Dendritic cell treated with granulocyte-macrophage colony-stimulating factor and Interleukin-4, amounts not matched to agents 40 ng/mL and 50 ng/mL, for 4 days (primary cell): ENCODE measurements around the gene NFKBIL1.
"Not testable (repeated sequence)": the region's sequence is repeated elsewhere in the genome, so short reads cannot be mapped to it uniquely, and the experiment has no call there.

Experiments
- H3K27ac Mint-ChIP-seq: one replicate; pipeline ENCODE4 v1.8.0; 2022; ENCODE audit warnings: mild to moderate bottlenecking, mixed read lengths
- H3K27me3 Mint-ChIP-seq: one replicate; pipeline ENCODE4 v1.8.0; 2022; ENCODE audit warnings: mild to moderate bottlenecking, mixed read lengths
- H3K36me3 Mint-ChIP-seq: one replicate; pipeline ENCODE4 v1.8.0; 2022; ENCODE audit warnings: low read depth, mixed read lengths
- H3K4me1 Mint-ChIP-seq: one replicate; pipeline ENCODE4 v1.8.0; 2022; ENCODE audit warnings: low read depth, mixed read lengths
- H3K4me3 Mint-ChIP-seq: one replicate; pipeline ENCODE4 v1.8.0; 2022; ENCODE audit warnings: mild to moderate bottlenecking, moderate library complexity, mixed read lengths
- H3K9me3 Mint-ChIP-seq: one replicate; pipeline ENCODE4 v1.8.0; 2022; ENCODE audit warnings: mixed read lengths
- intact Hi-C: fragments of 100-400 bp; cut with micrococcal nuclease; formaldehyde crosslinking; loops from one replicate; pipeline ENCODE4 v1.15.0; 2022

NFKBIL1 gene

DNA sequence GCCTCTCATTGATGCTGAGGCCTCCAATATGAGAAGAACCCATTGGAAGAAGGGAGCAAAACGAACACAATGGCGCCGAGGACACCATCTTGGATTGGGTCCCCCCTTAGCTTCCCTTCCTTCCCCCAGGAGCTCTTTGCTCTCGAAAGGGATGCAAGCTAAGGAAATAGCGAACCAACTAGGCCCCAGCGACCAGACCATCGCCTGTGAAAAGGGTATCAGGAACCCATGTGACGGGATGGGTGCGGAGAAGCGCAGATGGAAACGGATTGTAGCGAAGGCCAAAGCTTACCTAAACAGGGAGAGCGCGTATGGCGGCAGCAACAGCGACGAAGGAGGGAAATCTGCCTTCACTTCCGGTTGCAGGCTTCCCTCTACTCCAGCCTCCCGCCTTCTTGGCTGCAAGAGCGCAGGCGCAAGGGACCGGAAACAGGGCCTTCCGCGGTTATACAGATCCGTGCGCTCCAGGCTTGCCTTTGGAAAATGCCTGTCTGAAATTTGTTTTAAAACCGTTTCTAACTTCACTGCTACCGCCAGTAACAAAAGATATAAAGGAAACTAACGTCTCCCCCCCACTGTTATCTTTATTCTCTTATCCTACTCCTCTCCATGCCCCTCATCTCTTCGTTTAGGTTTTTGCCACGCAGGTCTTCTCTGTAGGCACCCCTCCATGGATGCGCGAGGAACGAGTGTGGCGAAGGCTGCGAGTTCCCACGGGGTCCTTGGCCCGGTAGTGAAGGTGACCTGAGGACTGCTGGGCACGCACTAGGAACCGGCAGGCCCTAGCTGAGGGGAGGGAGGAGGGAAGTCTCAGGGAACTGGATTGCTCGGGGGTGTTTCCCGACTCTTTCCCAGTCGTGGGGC is 5.5 kb upstream of the NFKBIL1 start, which contains the start of gene DDX39B:
TSS of gene DDX39B (minus strand) at position 346 of the 864 bp plus-strand sequence. CDS start 1,471 bp downstream, outside the sequence.
- no peaks in the 10 kb centered on the region for H3K27me3 Mint-ChIP-seq
- peak within 1 kb of the TSS; percentile 86 for H3K4me3 Mint-ChIP-seq
- intact Hi-C loops: loop anchor here (5.0 kb wide), 1 partner anchor 125 kb away; the partner anchor contains the start of genes CSNK2B and LY6G5B
- peaks cover 50% of the 10 kb centered on the region for H3K36me3 Mint-ChIP-seq
- peak within 1 kb of the TSS; percentile 91 for H3K27ac Mint-ChIP-seq
- H3K4me1 Mint-ChIP-seq: peaks cover 40% of the 10 kb centered on the region
- no peaks in the 10 kb centered on the region for H3K9me3 Mint-ChIP-seq

DNA sequence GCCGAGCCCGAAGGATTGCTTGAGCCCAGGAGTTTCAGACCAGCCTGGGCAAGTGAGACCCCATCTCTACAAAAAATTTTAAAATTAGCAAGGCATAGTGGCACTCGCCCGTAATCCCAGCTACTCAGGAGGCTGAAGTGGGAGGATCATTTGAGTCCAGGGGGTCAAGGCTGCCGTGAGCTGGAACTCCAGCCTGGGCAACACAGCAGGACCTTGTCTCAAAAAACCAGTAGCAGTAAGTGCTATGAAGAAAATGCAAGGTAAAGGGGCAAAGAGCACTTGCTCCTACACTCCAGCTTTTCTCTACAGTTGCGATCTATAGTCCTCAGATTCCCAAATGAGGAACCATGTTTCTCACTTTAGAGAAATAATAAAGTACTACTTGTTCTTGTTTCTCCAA is 3.8 kb upstream of the NFKBIL1 start:
- Mint-ChIP-seq H3K4me3 (no peak overlapping the region), H3K27me3 (no peaks in the 10 kb centered on the region), H3K9me3 (no peaks in the 10 kb centered on the region), H3K4me1 (peaks cover 48% of the 10 kb centered on the region), H3K36me3 (peaks cover 33% of the 10 kb centered on the region), H3K27ac (no peak overlapping the region)
- intact Hi-C loops: loop anchor here (5.0 kb wide), 1 partner anchor 124 kb away; the partner anchor contains the start of genes CSNK2B and LY6G5B

DNA sequence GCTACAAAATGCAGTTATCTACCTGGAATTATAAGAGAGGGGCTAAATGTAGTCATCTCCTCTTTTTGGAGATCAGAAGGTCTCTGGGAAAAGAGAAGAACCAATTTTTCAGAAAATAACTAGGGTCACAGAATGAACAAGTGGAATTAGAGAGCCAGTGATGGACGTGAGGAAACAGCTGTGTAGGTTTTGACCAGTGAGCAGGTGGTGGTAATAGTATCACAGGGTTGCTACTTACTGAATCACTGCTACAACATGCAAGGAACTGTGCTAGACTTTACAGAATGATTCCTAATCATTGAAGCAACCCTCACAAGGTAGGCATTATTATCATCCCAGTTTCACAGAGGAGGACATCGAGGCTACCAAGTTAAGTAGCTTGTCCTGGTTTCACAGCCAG is 2.7 kb upstream of the NFKBIL1 start:
- H3K27me3 Mint-ChIP-seq: no peaks in the 10 kb centered on the region
- H3K36me3 Mint-ChIP-seq: peaks cover 29% of the 10 kb centered on the region
- no peak overlapping the region for H3K27ac Mint-ChIP-seq
- H3K4me1 Mint-ChIP-seq: peaks cover 45% of the 10 kb centered on the region
- H3K9me3 Mint-ChIP-seq: no peaks in the 10 kb centered on the region
- no peak overlapping the region for H3K4me3 Mint-ChIP-seq
- intact Hi-C loops: loop anchor here (5.0 kb wide), 2 partner anchors 123 to 288 kb away; partner anchors contain the start of genes CSNK2B and LY6G5B

DNA sequence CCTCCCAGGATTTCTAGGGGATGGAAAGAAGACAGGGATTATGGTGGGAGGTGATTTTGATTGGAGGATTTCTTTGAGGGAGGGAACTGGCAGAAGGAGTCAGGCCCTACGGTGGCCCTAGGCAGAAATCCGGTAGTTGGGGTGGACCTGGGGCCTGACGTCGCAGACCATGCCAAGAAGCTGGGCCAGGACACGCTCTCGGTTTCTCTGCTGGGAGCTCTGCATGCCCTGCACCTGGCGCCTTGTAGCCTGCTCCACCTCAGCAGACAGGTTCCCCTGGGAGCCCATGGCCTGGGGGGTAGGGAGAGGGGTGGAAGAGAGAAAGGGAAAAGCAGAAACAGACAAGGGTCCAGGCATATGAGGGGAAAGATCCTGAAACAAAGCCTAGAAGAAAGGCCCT is 2.1 kb upstream of the NFKBIL1 start:
- no peaks in the 10 kb centered on the region for H3K9me3 Mint-ChIP-seq
- intact Hi-C loops: loop anchor here (5.0 kb wide), 1 partner anchor 287 kb away; no protein-coding TSS in a partner anchor
- peaks cover 29% of the 10 kb centered on the region for H3K36me3 Mint-ChIP-seq
- H3K27me3 Mint-ChIP-seq: no peaks in the 10 kb centered on the region
- no peak overlapping the region for H3K4me3 Mint-ChIP-seq
- H3K4me1 Mint-ChIP-seq: peaks cover 39% of the 10 kb centered on the region
- H3K27ac Mint-ChIP-seq: no peak overlapping the region

DNA sequence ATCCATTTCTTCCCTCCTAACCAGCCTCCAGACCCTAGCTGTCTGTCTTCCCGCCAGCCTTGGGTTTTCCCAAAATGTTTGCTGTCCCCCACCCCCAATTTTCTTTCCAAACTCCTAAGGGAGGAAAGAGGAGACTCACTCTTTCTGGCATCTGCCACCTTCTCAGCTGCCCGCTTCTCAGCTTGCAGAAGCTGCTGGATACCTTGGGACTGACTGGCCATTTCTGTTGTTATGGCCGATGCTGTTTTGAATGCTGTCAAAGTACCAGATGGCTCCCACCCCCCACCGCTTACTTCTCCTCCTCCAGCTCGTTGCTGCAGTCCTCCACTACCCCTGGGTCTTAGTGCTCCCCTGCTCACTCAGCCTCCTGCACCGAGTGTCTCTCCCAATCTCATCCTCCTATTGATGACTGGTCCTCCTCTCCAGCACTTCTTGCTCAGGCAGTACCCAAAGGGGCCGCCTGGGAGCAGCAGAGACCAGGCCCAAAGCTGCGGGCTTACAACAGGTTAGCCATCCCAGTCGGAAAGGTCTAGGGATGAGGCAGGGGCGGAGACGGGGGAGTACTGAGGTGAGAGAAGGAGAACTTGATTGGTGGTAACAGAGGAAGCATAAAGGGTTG is 960 bp upstream of the NFKBIL1 start, which contains the start of gene ATP6V1G2:
TSS of gene ATP6V1G2 (minus strand) at position 270 of the 619 bp plus-strand sequence. CDS start at position 221, 49 bp downstream.
- intact Hi-C loops: loop anchor here (2.0 to 5.0 kb wide), 2 partner anchors 52 to 286 kb away; no protein-coding TSS in a partner anchor
- no peaks in the 10 kb centered on the region for H3K9me3 Mint-ChIP-seq
- peak within 1 kb of the TSS; percentile 80 for H3K27ac Mint-ChIP-seq
- peak within 1 kb of the TSS; percentile 77 for H3K4me3 Mint-ChIP-seq
- H3K4me1 Mint-ChIP-seq: peaks cover 34% of the 10 kb centered on the region
- H3K36me3 Mint-ChIP-seq: peaks cover 29% of the 10 kb centered on the region
- no peaks in the 10 kb centered on the region for H3K27me3 Mint-ChIP-seq

GRCh38 chr6:31547727-31548543 is 527 bp downstream of the NFKBIL1 start:
- Mint-ChIP-seq H3K27ac (peak overlapping the region; percentile 80), H3K9me3 (no peaks in the 10 kb centered on the region), H3K27me3 (no peaks in the 10 kb centered on the region), H3K4me1 (peaks cover 34% of the 10 kb centered on the region), H3K4me3 (peak overlapping the region; percentile 77), H3K36me3 (peaks cover 31% of the 10 kb centered on the region)
- intact Hi-C loops: loop anchor here (2.0 to 5.0 kb wide), 2 partner anchors 53 to 284 kb away; no protein-coding TSS in a partner anchor

- Mint-ChIP-seq H3K9me3 (no peaks in the 10 kb centered on the region), H3K27ac (peak overlapping the region; percentile 80), H3K27me3 (no peaks in the 10 kb centered on the region), H3K4me3 (peak overlapping the region; percentile 77), H3K4me1 (peaks cover 34% of the 10 kb centered on the region), H3K36me3 (peaks cover 37% of the 10 kb centered on the region)
- intact Hi-C loops: loop anchor here (5.0 kb wide), 1 partner anchor 284 kb away; no protein-coding TSS in a partner anchor
Observed at GRCh38 chr6:31548544-31548873, 1.1 kb downstream of the NFKBIL1 start.

GRCh38 chr6:31551371-31551770 is 4.0 kb downstream of the NFKBIL1 start:
- not testable (repeated sequence) for H3K9me3 Mint-ChIP-seq, H3K27me3 Mint-ChIP-seq, H3K4me3 Mint-ChIP-seq
- Mint-ChIP-seq H3K27ac (peak overlapping the region; percentile 41), H3K36me3 (peaks cover 47% of the 10 kb centered on the region), H3K4me1 (peaks cover 30% of the 10 kb centered on the region)
- intact Hi-C loops: loop anchor here (1.0 kb wide), 1 partner anchor 47 kb away; no protein-coding TSS in a partner anchor

- H3K27ac Mint-ChIP-seq: no peak overlapping the region
- no peaks in the 10 kb centered on the region for H3K27me3 Mint-ChIP-seq
- peaks cover 47% of the 10 kb centered on the region for H3K36me3 Mint-ChIP-seq
- H3K9me3 Mint-ChIP-seq: no peaks in the 10 kb centered on the region
- H3K4me1 Mint-ChIP-seq: peaks cover 51% of the 10 kb centered on the region
- intact Hi-C loops: no loop called here
- no peak overlapping the region for H3K4me3 Mint-ChIP-seq
Observed at GRCh38 chr6:31556307-31556706, 8.9 kb downstream of the NFKBIL1 start.

GRCh38 chr6:31557443-31558317 is 10.3 kb downstream of the NFKBIL1 start:
- Mint-ChIP-seq H3K27me3 (no peaks in the 10 kb centered on the region), H3K4me3 (peak overlapping the region; percentile 61), H3K36me3 (peaks cover 39% of the 10 kb centered on the region), H3K27ac (peak overlapping the region; percentile 89), H3K4me1 (peaks cover 62% of the 10 kb centered on the region), H3K9me3 (no peaks in the 10 kb centered on the region)
- intact Hi-C loops: no loop called here

GRCh38 chr6:31558318-31558625 is 10.9 kb downstream of the NFKBIL1 start:
- Mint-ChIP-seq H3K4me3 (peak overlapping the region; percentile 61), H3K9me3 (no peaks in the 10 kb centered on the region), H3K27ac (peak overlapping the region; percentile 89), H3K4me1 (peaks cover 68% of the 10 kb centered on the region), H3K27me3 (no peaks in the 10 kb centered on the region), H3K36me3 (peaks cover 35% of the 10 kb centered on the region)
- intact Hi-C loops: no loop called here

- Mint-ChIP-seq H3K4me1 (peaks cover 73% of the 10 kb centered on the region), H3K27me3 (no peaks in the 10 kb centered on the region), H3K4me3 (peak overlapping the region; percentile 61), H3K27ac (peak overlapping the region; percentile 89), H3K36me3 (peaks cover 32% of the 10 kb centered on the region), H3K9me3 (no peaks in the 10 kb centered on the region)
- intact Hi-C loops: no loop called here
Observed at GRCh38 chr6:31558631-31559500, 11.5 kb downstream of the NFKBIL1 start.
